MM.1S (cell line): Measurements from ENCODE around the gene MBTPS1.
A peak's percentile ranks its signal among the peaks of the same experiment; 100 is the strongest.

Source experiments
- DNase-seq: peaks from one replicate; pipeline ENCODE4 v3.0.0-alpha.2; 2015
- H2AFZ ChIP-seq: fragments of 300-600 bp; sonication (generic); 2 replicates; pipeline ENCODE4 v1.6.0; 2016; ENCODE audit warnings: antibody characterized with exemption, low read length
- H3F3A ChIP-seq: fragments of 300-600 bp; sonication (generic); 2 replicates; pipeline ENCODE4 v1.6.1; 2016; ENCODE audit warnings: mild to moderate bottlenecking, antibody characterized with exemption, low read length, moderate library complexity, mixed read lengths; ENCODE audit not compliant: insufficient read depth
- H3K27ac ChIP-seq: fragments of 300-600 bp; sonication (generic); 2 replicates; pipeline ENCODE4 v1.5.1; 2016; ENCODE audit warnings: mild to moderate bottlenecking, low read length
- H3K27me3 ChIP-seq: fragments of 300-600 bp; sonication (generic); replicated peaks from 2 replicates; pipeline ENCODE4 v1.6.0; 2016; ENCODE audit warnings: low read length; ENCODE audit not compliant: insufficient read depth
- H3K36me3 ChIP-seq: fragments of 300-600 bp; sonication (generic); replicated peaks from 2 replicates; pipeline ENCODE4 v1.6.1; 2016; ENCODE audit warnings: mild to moderate bottlenecking, low read length, mixed read lengths; ENCODE audit not compliant: insufficient read depth
- H3K4me1 ChIP-seq: fragments of 300-600 bp; sonication (generic); 2 replicates; pipeline ENCODE4 v1.6.1; 2016; ENCODE audit warnings: low read length, mixed read lengths
- H3K4me2 ChIP-seq: fragments of 300-600 bp; sonication (generic); 2 replicates; pipeline ENCODE4 v1.6.0; 2016; ENCODE audit warnings: low read depth, low read length
- H3K4me3 ChIP-seq: fragments of 300-600 bp; sonication (generic); 2 replicates; pipeline ENCODE4 v1.5.1; 2016; ENCODE audit warnings: low read length, mixed read lengths
- H3K79me2 ChIP-seq: fragments of 300-600 bp; sonication (generic); 2 replicates; pipeline ENCODE4 v1.6.1; 2016; ENCODE audit warnings: mixed run types, low read length, mixed read lengths
- H3K9ac ChIP-seq: fragments of 300-600 bp; sonication (generic); 2 replicates; pipeline ENCODE4 v1.6.1; 2016; ENCODE audit warnings: low read length, mixed read lengths
- H3K9me2 ChIP-seq: fragments of 300-600 bp; sonication (generic); replicated peaks from 2 replicates; pipeline ENCODE4 v1.6.1; 2016; ENCODE audit warnings: mild to moderate bottlenecking, low read length, mixed read lengths; ENCODE audit not compliant: insufficient read depth
- H3K9me3 ChIP-seq: fragments of 300-600 bp; sonication (generic); replicated peaks from 2 replicates; pipeline ENCODE4 v1.6.1; 2016; ENCODE audit warnings: mild to moderate bottlenecking, low read length, mixed read lengths; ENCODE audit not compliant: insufficient read depth
- H4K20me1 ChIP-seq: fragments of 300-600 bp; sonication (generic); 2 replicates; pipeline ENCODE4 v1.6.1; 2016; ENCODE audit warnings: mild to moderate bottlenecking, low read length, moderate library complexity, mixed read lengths; ENCODE audit not compliant: insufficient read depth
- CTCF ChIP-seq: fragments of 300-600 bp; sonication (generic); IDR thresholded peaks from 2 replicates; pipeline ENCODE4 v1.5.1; 2016; ENCODE audit warnings: antibody characterized with exemption, low read length, mixed read lengths
- EZH2 ChIP-seq: fragments of 300-600 bp; sonication (generic); optimal IDR thresholded peaks from 2 replicates; pipeline ENCODE3; 2017; ENCODE audit warnings: low read depth, mild to moderate bottlenecking, antibody characterized with exemption, low read length, mixed read lengths
- EZH2phosphoT487 ChIP-seq: fragments of 300-600 bp; sonication (generic); IDR thresholded peaks from 2 replicates; pipeline ENCODE4 v1.6.1; 2018; ENCODE audit warnings: antibody characterized with exemption, low read length

Gene MBTPS1

GRCh38 chr16:84143784-84144199 is 27.1 kb upstream of the MBTPS1 start:
- peaks cover 17% of the 10 kb centered on the region for H3K4me1 ChIP-seq
- H3K9me2 ChIP-seq: no peaks in the 10 kb centered on the region
- TF ChIP-seq EZH2phosphoT487 (no peak), CTCF (no peak), EZH2 (no peak)
- no peak for DNase-seq
- H4K20me1 ChIP-seq: no peaks in the 10 kb centered on the region
- H3K9me3 ChIP-seq: no peaks in the 10 kb centered on the region
- no peaks in the 10 kb centered on the region for H3K36me3 ChIP-seq
- peaks cover 8% of the 10 kb centered on the region for H3F3A ChIP-seq
- H3K79me2 ChIP-seq: peaks cover 46% of the 10 kb centered on the region
- peak overlapping the region; percentile 84 for H3K27ac ChIP-seq
- peak overlapping the region; percentile 69 for H3K4me3 ChIP-seq
- H3K27me3 ChIP-seq: no peaks in the 10 kb centered on the region
- peak overlapping the region; percentile 92 for H3K9ac ChIP-seq
- H2AFZ ChIP-seq: no peak overlapping the region
- H3K4me2 ChIP-seq: peak overlapping the region; percentile 68

- no peak for DNase-seq
- Histone ChIP-seq H2AFZ (no peak overlapping the region), H3K27ac (no peak overlapping the region), H3K79me2 (peaks cover 47% of the 10 kb centered on the region), H3K4me3 (no peak overlapping the region), H3K4me2 (no peak overlapping the region), H3K27me3 (no peaks in the 10 kb centered on the region), H4K20me1 (no peaks in the 10 kb centered on the region), H3K9me2 (no peaks in the 10 kb centered on the region), H3K36me3 (no peaks in the 10 kb centered on the region), H3F3A (peaks cover 12% of the 10 kb centered on the region), H3K9ac (no peak overlapping the region), H3K4me1 (peaks cover 20% of the 10 kb centered on the region), H3K9me3 (no peaks in the 10 kb centered on the region)
- TF ChIP-seq CTCF (no peak), EZH2 (no peak), EZH2phosphoT487 (no peak)
Observed at GRCh38 chr16:84143081-84143480, 26.3 kb upstream of the MBTPS1 start.

GRCh38 chr16:84141143-84141670 is 24.5 kb upstream of the MBTPS1 start:
- H3K4me1 ChIP-seq: peaks cover 38% of the 10 kb centered on the region
- peaks cover 20% of the 10 kb centered on the region for H3F3A ChIP-seq
- H3K27me3 ChIP-seq: no peaks in the 10 kb centered on the region
- no peak overlapping the region for H3K27ac ChIP-seq
- no peak overlapping the region for H3K4me3 ChIP-seq
- H4K20me1 ChIP-seq: no peaks in the 10 kb centered on the region
- no peaks in the 10 kb centered on the region for H3K9me2 ChIP-seq
- no peaks in the 10 kb centered on the region for H3K9me3 ChIP-seq
- H3K9ac ChIP-seq: no peak overlapping the region
- no peak overlapping the region for H3K4me2 ChIP-seq
- H3K79me2 ChIP-seq: peaks cover 65% of the 10 kb centered on the region
- no peaks in the 10 kb centered on the region for H3K36me3 ChIP-seq
- H2AFZ ChIP-seq: no peak overlapping the region
- TF ChIP-seq CTCF (no peak), EZH2phosphoT487 (no peak), EZH2 (no peak)
- DNase-seq: no peak
